Loucy (cell line): Measurements from ENCODE around the gene ARHGEF17.

Experiments
- CTCF ChIP-seq: fragments of 200-600 bp; sonication (generic); conservative IDR thresholded peaks from 2 replicates; pipeline ENCODE4 v1.5.1; 2014; ENCODE audit warnings: mild to moderate bottlenecking, antibody characterized with exemption, low read length
- EZH2phosphoT487 ChIP-seq: fragments of 200-600 bp; IDR thresholded peaks from 2 replicates; pipeline ENCODE4 v1.6.1; 2018; ENCODE audit warnings: antibody characterized with exemption, mild to moderate bottlenecking, moderate library complexity, borderline replicate concordance

GRCh38 chr11:73298233-73298632 is 9.8 kb upstream of the ARHGEF17 start:
- TF ChIP-seq CTCF = no peak
- no peak for TF ChIP-seq EZH2phosphoT487
